Thoracic aorta (tissue), 2 donors: ENCODE results near the gene CFAP107. TPM values are rescaled to one million over a fixed set of nuclear protein-coding genes. Genes with fewer than 3 reads are reported as not detected.

Source experiments
- ATAC-seq: fragments of 150-250 bp; one replicate; pipeline ENCODE4 v1.8.0; 2017; ENCODE audit warnings: low read depth; ENCODE audit not compliant: insufficient number of reproducible peaks, low FRiP score
- DNase-seq: peaks from one replicate; pipeline ENCODE4 v3.0.0-alpha.2; 2020; ENCODE audit warnings: low spot score
- H3K27ac ChIP-seq, 2 donors: fragments of 200-600 bp; sonication (generic); 1 replicate in 1 of 2; 2 replicates in 1 of 2; pipeline ENCODE4 v1.5.1; 2016; ENCODE audit warnings: mild to moderate bottlenecking in 2 of 2, moderate library complexity in 2 of 2
- H3K27me3 ChIP-seq: fragments of 200-600 bp; sonication (generic); replicated peaks from 2 replicates; pipeline ENCODE4 v1.6.0; 2016; ENCODE audit warnings: mild to moderate bottlenecking; ENCODE audit not compliant: insufficient read depth
- H3K36me3 ChIP-seq: fragments of 200-600 bp; sonication (generic); one replicate; pipeline ENCODE4 v1.5.1; 2016
- H3K4me1 ChIP-seq, 2 donors: fragments of 200-600 bp; sonication (generic); 1 replicate in 1 of 2; 2 replicates in 1 of 2; pipeline versions ENCODE4 v1.5.1 to v1.6.0; 2016; ENCODE audit warnings: low read depth in 2 of 2, mild to moderate bottlenecking in 1 of 2; ENCODE audit not compliant: control insufficient read depth in 1 of 2
- H3K4me3 ChIP-seq: fragments of 200-600 bp; sonication (generic); 2 replicates; pipeline ENCODE4 v1.5.1; 2016; ENCODE audit warnings: mild to moderate bottlenecking
- H3K9me3 ChIP-seq: fragments of 200-600 bp; sonication (generic); 2 replicates; pipeline ENCODE4 v1.5.1; 2016
- CTCF ChIP-seq: fragments of 200-600 bp; sonication (generic); IDR thresholded peaks from one replicate; pipeline ENCODE4 v1.5.1; 2019; ENCODE audit warnings: antibody characterized with exemption
- total RNA-seq, 2 donors: library from RNA; depleted of rRNA; stranded (reverse); fragments of >200 nt; gene quantifications; one replicate each; pipeline versions ENCODE4 v1.1.0 to v1.2.3, GENCODE V29; 2016

CFAP107 gene
- total RNA-seq, 2 donors from 2014 or later = not detected

- no peak for DNase-seq
- TF ChIP-seq CTCF = no peak
- no peak overlapping the region for H3K27ac ChIP-seq
Measured at GRCh38 chr1:12708396-12709090, 37.5 kb upstream of the CFAP107 start.

GRCh38 chr1:12709091-12709491 is 36.9 kb upstream of the CFAP107 start:
- H3K27me3 ChIP-seq = no peaks in the 10 kb centered on the region
- no peaks in the 10 kb centered on the region for H3K4me1 ChIP-seq
- TF ChIP-seq CTCF = no peak
- H3K36me3 ChIP-seq = no peaks in the 10 kb centered on the region
- no peak for DNase-seq
- peaks cover 6% of the 10 kb centered on the region for H3K9me3 ChIP-seq
- ATAC-seq = no peak
- no peak overlapping the region for H3K4me3 ChIP-seq
- H3K27ac ChIP-seq = no peak overlapping the region

More at GRCh38 chr1:12708396-12709090, 37.5 kb upstream of the CFAP107 start:
- no peak for ATAC-seq
- Histone ChIP-seq H3K27me3 (no peaks in the 10 kb centered on the region), H3K4me1 (no peaks in the 10 kb centered on the region), H3K36me3 (no peaks in the 10 kb centered on the region), H3K4me3 (no peak overlapping the region), H3K9me3 (peaks cover 11% of the 10 kb centered on the region)

- Histone ChIP-seq H3K4me3 (no peak overlapping the region), H3K27me3 (no peaks in the 10 kb centered on the region), H3K9me3 (peaks cover under 1% of the 10 kb centered on the region), H3K27ac (no peak overlapping the region), H3K36me3 (no peaks in the 10 kb centered on the region), H3K4me1 (no peaks in the 10 kb centered on the region)
- no peak for DNase-seq
- no peak for ATAC-seq
- TF ChIP-seq CTCF = no peak
Measured at GRCh38 chr1:12709696-12710095, 36.3 kb upstream of the CFAP107 start.

GRCh38 chr1:12711536-12711935 is 34.5 kb upstream of the CFAP107 start:
- DNase-seq = no peak
- TF ChIP-seq CTCF = no peak
- Histone ChIP-seq H3K4me3 (no peak overlapping the region), H3K9me3 (no peaks in the 10 kb centered on the region), H3K27ac (no peak overlapping the region), H3K36me3 (no peaks in the 10 kb centered on the region), H3K27me3 (no peaks in the 10 kb centered on the region), H3K4me1 (no peaks in the 10 kb centered on the region)
- ATAC-seq = no peak

- Histone ChIP-seq H3K27me3 (no peaks in the 10 kb centered on the region), H3K4me3 (no peak overlapping the region), H3K4me1 (no peaks in the 10 kb centered on the region), H3K9me3 (no peaks in the 10 kb centered on the region), H3K36me3 (no peaks in the 10 kb centered on the region), H3K27ac (no peak overlapping the region)
- TF ChIP-seq CTCF = no peak
- no peak for DNase-seq
- ATAC-seq = no peak
Measured at GRCh38 chr1:12712076-12712475, 33.9 kb upstream of the CFAP107 start.
